Superior temporal gyrus (tissue), 1 donor: ENCODE results near the gene PGBD4.
"Not testable (repeated sequence)": the region's sequence is repeated elsewhere in the genome, so short reads cannot be mapped to it uniquely, and the experiment has no call there.

Experiments
- DNase-seq: peaks from one replicate; pipeline ENCODE4 v3.0.0-alpha.2; 2016; ENCODE audit errors: extremely low spot score

Gene PGBD4

DNA sequence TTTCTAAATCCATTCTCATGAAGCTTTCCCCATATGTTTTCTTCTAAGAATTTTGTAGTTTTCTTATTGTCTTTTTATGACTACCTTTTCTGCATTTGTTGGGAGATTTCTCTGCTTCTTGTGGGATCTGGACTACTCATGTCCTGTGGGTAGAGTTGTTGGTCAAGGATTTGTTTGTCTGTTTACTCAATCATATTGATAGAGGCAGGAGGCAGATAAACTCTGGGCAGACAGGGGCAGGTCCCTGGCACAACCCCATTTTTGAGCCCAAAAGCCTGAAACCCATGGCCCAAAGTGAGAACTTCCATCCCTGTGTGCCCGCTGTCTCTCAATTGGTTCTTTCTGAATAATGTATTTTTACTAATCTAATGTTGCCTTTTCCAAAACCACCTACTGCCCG, 12.3 kb downstream of the PGBD4 start:
- DNase-seq = no peak

- DNase-seq = no peak
Observed at GRCh38 chr15:34114739-34115138, 12.9 kb downstream of the PGBD4 start.

- no peak for DNase-seq
Observed at GRCh38 chr15:34116620-34117019, 14.7 kb downstream of the PGBD4 start.

DNA sequence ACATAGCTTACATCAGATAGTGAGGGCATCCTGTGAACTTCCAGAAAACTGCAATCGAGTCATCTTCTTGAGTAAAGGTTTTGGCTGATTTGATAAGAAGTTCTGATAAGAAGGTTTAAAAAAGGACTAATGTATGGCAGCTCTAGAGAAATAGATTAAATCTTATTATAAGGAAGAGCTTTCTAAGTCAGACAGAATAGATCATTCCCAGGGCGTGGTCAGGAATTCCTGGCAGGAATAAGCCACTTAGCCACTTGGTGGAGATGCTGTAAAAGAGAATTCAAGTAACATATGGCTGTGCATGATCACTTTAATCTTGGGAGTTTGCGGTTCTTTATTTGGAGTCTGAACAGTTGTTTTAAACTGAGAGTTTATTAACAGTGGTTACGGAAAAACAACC, 17.4 kb downstream of the PGBD4 start:
- DNase-seq = no peak

DNA sequence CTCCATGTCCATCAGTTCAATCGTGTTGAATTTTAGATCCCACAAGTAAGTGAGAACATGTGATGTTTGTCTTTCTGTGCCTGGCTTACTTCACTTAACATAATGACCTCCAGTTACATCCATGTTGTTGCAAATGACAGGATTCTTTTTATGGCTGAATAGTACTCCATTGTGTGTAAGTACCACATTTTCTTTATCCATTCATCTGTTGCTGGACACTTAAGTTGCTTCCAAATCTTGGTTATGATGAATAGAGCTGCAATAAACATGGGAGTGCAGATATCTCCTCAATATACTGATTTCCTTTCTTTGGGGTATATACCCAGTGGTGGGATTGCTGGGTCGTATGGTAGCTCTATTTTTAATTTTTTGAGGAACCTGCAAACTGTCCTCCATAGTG, 18.5 kb downstream of the PGBD4 start:
- DNase-seq = not testable (repeated sequence)

GRCh38 chr15:34121786-34122185, 19.9 kb downstream of the PGBD4 start:
- DNase-seq = not testable (repeated sequence)

DNA sequence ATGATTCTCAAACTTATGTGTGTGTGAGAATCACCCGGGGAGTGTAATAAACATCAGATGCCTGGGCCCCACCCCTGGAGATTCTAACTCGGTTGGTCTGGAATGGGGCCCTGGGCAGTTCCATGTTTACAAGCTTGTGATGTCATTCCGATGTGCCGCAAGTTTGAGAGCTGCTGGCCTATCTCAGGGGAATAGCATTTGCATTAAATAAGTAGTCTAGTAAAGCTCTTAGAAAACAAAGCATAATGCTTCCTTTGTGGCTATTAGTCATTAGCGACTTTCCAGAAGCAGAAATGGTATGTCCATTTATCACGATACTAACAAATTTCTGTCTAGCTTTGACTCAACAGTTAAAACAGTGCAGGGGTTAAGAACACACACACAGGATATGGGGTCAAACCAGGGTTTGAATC, 20.9 kb downstream of the PGBD4 start:
- DNase-seq = no peak

DNA sequence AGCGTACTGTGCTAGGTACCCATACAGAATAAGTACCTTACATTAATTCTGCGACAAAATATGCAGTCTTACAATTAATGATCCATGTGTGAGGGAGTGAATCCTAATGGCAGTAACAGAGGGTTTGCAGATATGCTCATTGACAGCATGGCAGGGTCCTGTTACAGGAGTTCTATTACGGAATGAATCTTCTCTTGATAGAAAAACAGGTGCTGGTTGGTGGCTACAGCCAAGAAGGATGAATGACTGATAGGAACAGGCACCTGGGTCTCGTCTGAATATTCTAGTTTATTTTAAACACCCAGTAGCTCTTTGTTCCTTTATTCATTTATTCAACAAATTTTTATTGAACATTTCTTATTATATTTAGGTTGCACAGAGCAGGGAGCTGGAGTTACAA, 22.8 kb downstream of the PGBD4 start:
- no peak for DNase-seq

GRCh38 chr15:34125945-34126344, 24.1 kb downstream of the PGBD4 start:
- no peak for DNase-seq

DNA sequence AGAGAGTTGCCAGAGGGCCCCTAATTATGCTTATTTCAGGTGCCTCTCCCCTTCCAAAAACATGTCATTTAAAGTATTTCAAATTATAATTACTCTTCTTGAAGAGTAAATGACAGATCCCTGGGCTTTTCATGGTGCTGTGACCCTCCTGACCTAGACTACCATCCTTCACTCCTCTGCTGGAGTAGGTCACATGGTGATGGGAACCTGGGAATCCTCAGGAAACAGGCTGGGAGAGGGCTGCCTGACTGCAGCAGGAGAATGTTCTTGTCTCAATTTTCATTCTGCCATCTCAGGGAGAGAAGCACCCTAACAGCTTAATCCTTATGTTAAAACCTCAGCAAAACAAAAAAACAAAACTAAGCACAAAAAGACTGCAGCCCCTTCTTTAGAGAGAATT, 24.6 kb downstream of the PGBD4 start:
- no peak for DNase-seq

GRCh38 chr15:34128898-34129297, 27.0 kb downstream of the PGBD4 start:
- no peak for DNase-seq

GRCh38 chr15:34132881-34133280, 31.0 kb downstream of the PGBD4 start:
- no peak for DNase-seq

- no peak for DNase-seq
Observed at GRCh38 chr15:34133511-34133910, 31.6 kb downstream of the PGBD4 start.

DNA sequence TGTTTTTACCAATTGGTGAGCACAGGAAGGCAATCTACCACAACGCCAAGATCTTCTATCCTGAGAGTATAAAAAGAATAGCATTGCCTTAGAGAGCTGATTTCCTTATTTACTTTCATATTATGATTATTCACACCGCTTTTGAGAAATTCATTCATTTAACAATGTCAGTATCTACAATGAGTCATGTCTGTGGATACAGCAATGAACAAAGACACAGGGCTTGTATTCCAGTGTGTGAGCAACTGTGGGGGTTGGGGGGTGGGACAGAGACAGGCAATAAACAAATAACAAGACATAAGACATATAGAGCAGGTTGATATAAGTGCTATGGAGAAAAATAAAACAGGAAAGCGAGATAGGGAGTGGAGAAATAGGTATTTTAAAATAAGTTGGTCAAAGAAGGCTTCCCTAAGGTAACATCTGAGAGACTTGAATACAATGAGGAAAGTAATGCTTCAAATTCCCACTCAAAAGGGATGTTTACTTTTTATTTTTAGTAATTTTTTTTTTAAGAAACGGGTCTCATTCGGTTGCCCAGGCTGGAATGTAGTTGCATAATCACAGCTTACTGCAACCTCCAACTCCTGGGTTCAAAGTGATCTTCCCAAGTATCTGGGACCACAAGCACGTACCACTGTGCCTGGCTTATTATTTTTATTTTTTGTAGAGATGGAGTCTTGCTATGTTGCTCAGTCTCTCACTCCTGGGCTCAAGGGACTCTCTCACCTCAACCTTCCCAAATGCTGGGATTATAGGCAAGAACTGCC, 45.7 kb downstream of the PGBD4 start:
- no peak for DNase-seq

DNA sequence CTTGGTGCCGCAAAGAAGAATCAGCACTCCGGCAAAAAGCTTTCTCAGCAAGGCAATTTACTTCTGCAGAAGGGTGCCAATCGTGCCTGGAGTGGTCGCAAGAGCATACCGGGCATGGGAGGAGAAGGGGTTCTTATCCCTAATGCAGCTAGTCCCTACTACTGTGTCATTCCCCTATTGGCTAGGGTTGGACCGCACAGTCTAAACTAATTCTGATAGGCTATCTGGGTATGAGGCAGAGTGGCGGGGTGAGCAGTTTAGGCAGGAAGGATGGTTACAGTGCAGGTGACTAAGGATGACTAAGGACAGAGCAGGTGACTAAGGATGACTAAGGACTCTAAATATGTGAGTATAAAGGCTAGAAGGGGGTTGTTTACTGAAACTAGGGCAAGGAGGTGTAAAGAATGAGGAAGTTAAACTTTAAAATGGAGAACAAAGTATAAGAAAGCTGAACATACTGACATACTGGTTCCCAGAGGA, 52.9 kb downstream of the PGBD4 start:
- no peak for DNase-seq

GRCh38 chr15:34155859-34156258, 54.0 kb downstream of the PGBD4 start:
- DNase-seq = no peak
